Inferior parietal cortex (tissue), 1 donor: Measurements from ENCODE around the gene SORCS1.

Experiments used
- DNase-seq: peaks from one replicate; pipeline ENCODE4 v3.0.0-alpha.2; 2016; ENCODE audit errors: extremely low spot score

The SORCS1 gene

GRCh38 chr10:107104026-107104652 lies 60.4 kb downstream of the SORCS1 start:
- no peak for DNase-seq

- no peak for DNase-seq
Measured at GRCh38 chr10:107103174-107104025, 61.1 kb downstream of the SORCS1 start.

- no peak for DNase-seq
Measured at GRCh38 chr10:107098326-107098725, 66.2 kb downstream of the SORCS1 start.

- no peak for DNase-seq
Measured at GRCh38 chr10:107094824-107095522, 69.5 kb downstream of the SORCS1 start.

GRCh38 chr10:107092321-107092720 lies 72.2 kb downstream of the SORCS1 start:
- DNase-seq: no peak

GRCh38 chr10:107091126-107091525 lies 73.4 kb downstream of the SORCS1 start:
- DNase-seq: no peak

GRCh38 chr10:107085665-107086525 lies 78.6 kb downstream of the SORCS1 start:
- no peak for DNase-seq

- DNase-seq: no peak
Measured at GRCh38 chr10:107083388-107084009, 81.0 kb downstream of the SORCS1 start.

- DNase-seq: no peak
Measured at GRCh38 chr10:107081644-107082043, 82.9 kb downstream of the SORCS1 start.

- no peak for DNase-seq
Measured at GRCh38 chr10:107075117-107075516, 89.4 kb downstream of the SORCS1 start.

GRCh38 chr10:107072786-107073185 lies 91.7 kb downstream of the SORCS1 start:
- DNase-seq: no peak

GRCh38 chr10:107072028-107072427 lies 92.5 kb downstream of the SORCS1 start:
- DNase-seq: no peak

- DNase-seq: no peak
Measured at GRCh38 chr10:107071301-107071700, 93.2 kb downstream of the SORCS1 start.

- DNase-seq: no peak
Measured at GRCh38 chr10:107067843-107068242, 96.7 kb downstream of the SORCS1 start.

- no peak for DNase-seq
Measured at GRCh38 chr10:107064075-107064474, 100.4 kb downstream of the SORCS1 start.

GRCh38 chr10:107059872-107060271 lies 104.6 kb downstream of the SORCS1 start:
- DNase-seq: no peak

- no peak for DNase-seq
Measured at GRCh38 chr10:107059068-107059804, 105.3 kb downstream of the SORCS1 start.

- DNase-seq: no peak
Measured at GRCh38 chr10:107058331-107058730, 106.2 kb downstream of the SORCS1 start.

GRCh38 chr10:107056182-107056581 lies 108.3 kb downstream of the SORCS1 start:
- no peak for DNase-seq

GRCh38 chr10:107054469-107055156 lies 109.9 kb downstream of the SORCS1 start:
- DNase-seq: no peak
